Neural crest cell (in vitro differentiated cells): ENCODE data around the gene GRID2IP. TPM values are rescaled to one million over a fixed set of nuclear protein-coding genes. Genes with fewer than 3 reads are reported as not detected.

Experiments
- DNase-seq: peaks from one replicate; pipeline ENCODE4 v3.0.0; 2021; ENCODE audit warnings: low read depth, mixed read lengths, low spot score
- H3K27ac Mint-ChIP-seq: one replicate; pipeline ENCODE4 v1.8.0; 2021; ENCODE audit warnings: mild to moderate bottlenecking, mixed read lengths; ENCODE audit not compliant: unreplicated experiment
- H3K27me3 Mint-ChIP-seq: 2 replicates; pipeline ENCODE4 v1.8.0; 2021; ENCODE audit warnings: low read depth, mild to moderate bottlenecking, mixed read lengths
- H3K36me3 Mint-ChIP-seq: 2 replicates; pipeline ENCODE4 v1.8.0; 2021; ENCODE audit warnings: low read depth, mild to moderate bottlenecking, mixed read lengths
- H3K4me1 Mint-ChIP-seq: 2 replicates; pipeline ENCODE4 v1.8.0; 2021; ENCODE audit warnings: mixed read lengths
- H3K4me3 Mint-ChIP-seq: one replicate; pipeline ENCODE4 v1.8.0; 2021; ENCODE audit warnings: mild to moderate bottlenecking, mixed read lengths
- H3K9me3 Mint-ChIP-seq: 2 replicates; pipeline ENCODE4 v1.8.0; 2021; ENCODE audit warnings: mixed read lengths
- CTCF ChIP-seq: fragments of 200-600 bp; sonication (generic); conservative IDR thresholded peaks from 2 replicates; pipeline ENCODE4 v1.5.0; 2021; ENCODE audit warnings: antibody characterized with exemption, mild to moderate bottlenecking
- total RNA-seq: library from RNA; stranded (reverse); gene quantifications from 2 replicates; pipeline ENCODE4 v1.2.1, GENCODE V29; 2021

GRID2IP gene
- total RNA-seq, 1 donor from 2014 or later: 0.54 TPM

GRCh38 chr7:6530626-6531491 lies 20.4 kb downstream of the GRID2IP start:
- H3K9me3 Mint-ChIP-seq: no peaks in the 10 kb centered on the region
- peak overlapping the region; percentile 85 for H3K4me3 Mint-ChIP-seq
- H3K27ac Mint-ChIP-seq: no peak overlapping the region
- H3K36me3 Mint-ChIP-seq: no peaks in the 10 kb centered on the region
- H3K4me1 Mint-ChIP-seq: peaks cover 9% of the 10 kb centered on the region
- peaks cover 86% of the 10 kb centered on the region for H3K27me3 Mint-ChIP-seq
- DNase-seq: no peak
- TF ChIP-seq CTCF: no peak

- H3K27ac Mint-ChIP-seq: no peak overlapping the region
- DNase-seq: no peak
- no peak for TF ChIP-seq CTCF
- peak overlapping the region; percentile 59 for H3K4me3 Mint-ChIP-seq
- H3K4me1 Mint-ChIP-seq: peaks cover 9% of the 10 kb centered on the region
- H3K27me3 Mint-ChIP-seq: peaks cover 75% of the 10 kb centered on the region
- H3K36me3 Mint-ChIP-seq: no peaks in the 10 kb centered on the region
- H3K9me3 Mint-ChIP-seq: no peaks in the 10 kb centered on the region
Observed at GRCh38 chr7:6529643-6530042, 21.6 kb downstream of the GRID2IP start.

GRCh38 chr7:6528401-6529130 lies 22.7 kb downstream of the GRID2IP start:
- Mint-ChIP-seq H3K4me3 (peak overlapping the region; percentile 44), H3K36me3 (no peaks in the 10 kb centered on the region), H3K4me1 (peaks cover 9% of the 10 kb centered on the region), H3K9me3 (no peaks in the 10 kb centered on the region), H3K27ac (no peak overlapping the region), H3K27me3 (peaks cover 73% of the 10 kb centered on the region)
- DNase-seq: no peak
- TF ChIP-seq CTCF: no peak

- H3K4me3 Mint-ChIP-seq: peak overlapping the region; percentile 65
- no peaks in the 10 kb centered on the region for H3K9me3 Mint-ChIP-seq
- peaks cover 9% of the 10 kb centered on the region for H3K4me1 Mint-ChIP-seq
- no peak for TF ChIP-seq CTCF
- no peak overlapping the region for H3K27ac Mint-ChIP-seq
- no peaks in the 10 kb centered on the region for H3K36me3 Mint-ChIP-seq
- no peak for DNase-seq
- peaks cover 58% of the 10 kb centered on the region for H3K27me3 Mint-ChIP-seq
Observed at GRCh38 chr7:6526997-6527378, 24.3 kb downstream of the GRID2IP start.

GRCh38 chr7:6520163-6520981 lies 30.9 kb downstream of the GRID2IP start:
- no peaks in the 10 kb centered on the region for H3K9me3 Mint-ChIP-seq
- H3K27me3 Mint-ChIP-seq: peaks cover 10% of the 10 kb centered on the region
- no peaks in the 10 kb centered on the region for H3K36me3 Mint-ChIP-seq
- no peak for DNase-seq
- TF ChIP-seq CTCF: no peak
- peaks cover 5% of the 10 kb centered on the region for H3K4me1 Mint-ChIP-seq
- H3K27ac Mint-ChIP-seq: no peak overlapping the region
- H3K4me3 Mint-ChIP-seq: no peak overlapping the region
